GM13976 (cell line): ENCODE data around the gene MCTP2.

Source experiments
- DNase-seq: peaks from one replicate; pipeline ENCODE4 v3.0.0; 2012; ENCODE audit warnings: low spot score
- in situ Hi-C: fragments of 300-500 bp; cut with MboI; formaldehyde crosslinking; loops from one replicate; pipeline ENCODE4 v1.12.0; 2022; ENCODE audit warnings: low sequenced_read_pairs, mixed read lengths, inconsistent platforms; ENCODE audit not compliant: unreplicated experiment
- TF ChIP-seq, protein P1 (sequence below): IDR thresholded peaks from 2 replicates; pipeline ENCODE4 v1.5.1; 2012; ENCODE audit warnings: borderline replicate concordance, mild to moderate bottlenecking; ENCODE audit not compliant: insufficient read depth; ENCODE audit errors: extremely low read depth, missing control alignments, control extremely low read depth

MCTP2 gene

DNA sequence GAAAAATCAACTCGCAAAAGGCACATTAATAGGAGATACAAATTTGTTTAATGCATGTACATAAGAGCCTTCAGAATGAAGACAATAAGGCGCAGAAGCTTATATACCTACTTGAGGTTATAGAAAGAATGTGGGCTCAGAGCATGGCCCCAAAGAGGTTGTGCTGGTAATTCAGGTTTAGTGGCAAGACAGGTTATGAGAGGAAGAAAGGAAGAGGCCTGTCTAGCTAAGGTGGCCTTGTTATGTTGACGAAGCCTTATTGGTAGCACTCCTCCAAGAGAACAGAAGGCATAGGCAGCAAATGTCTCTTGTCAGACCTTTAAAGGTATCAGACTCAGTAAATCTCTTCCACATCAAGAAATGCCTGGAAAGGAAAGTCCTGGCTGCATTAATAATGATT is 290.8 kb downstream of the MCTP2 start:
- TF ChIP-seq, protein P1, sequence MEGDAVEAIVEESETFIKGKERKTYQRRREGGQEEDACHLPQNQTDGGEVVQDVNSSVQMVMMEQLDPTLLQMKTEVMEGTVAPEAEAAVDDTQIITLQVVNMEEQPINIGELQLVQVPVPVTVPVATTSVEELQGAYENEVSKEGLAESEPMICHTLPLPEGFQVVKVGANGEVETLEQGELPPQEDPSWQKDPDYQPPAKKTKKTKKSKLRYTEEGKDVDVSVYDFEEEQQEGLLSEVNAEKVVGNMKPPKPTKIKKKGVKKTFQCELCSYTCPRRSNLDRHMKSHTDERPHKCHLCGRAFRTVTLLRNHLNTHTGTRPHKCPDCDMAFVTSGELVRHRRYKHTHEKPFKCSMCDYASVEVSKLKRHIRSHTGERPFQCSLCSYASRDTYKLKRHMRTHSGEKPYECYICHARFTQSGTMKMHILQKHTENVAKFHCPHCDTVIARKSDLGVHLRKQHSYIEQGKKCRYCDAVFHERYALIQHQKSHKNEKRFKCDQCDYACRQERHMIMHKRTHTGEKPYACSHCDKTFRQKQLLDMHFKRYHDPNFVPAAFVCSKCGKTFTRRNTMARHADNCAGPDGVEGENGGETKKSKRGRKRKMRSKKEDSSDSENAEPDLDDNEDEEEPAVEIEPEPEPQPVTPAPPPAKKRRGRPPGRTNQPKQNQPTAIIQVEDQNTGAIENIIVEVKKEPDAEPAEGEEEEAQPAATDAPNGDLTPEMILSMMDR: no peak
- DNase-seq: no peak
- in situ Hi-C loops: no loop called here

DNA sequence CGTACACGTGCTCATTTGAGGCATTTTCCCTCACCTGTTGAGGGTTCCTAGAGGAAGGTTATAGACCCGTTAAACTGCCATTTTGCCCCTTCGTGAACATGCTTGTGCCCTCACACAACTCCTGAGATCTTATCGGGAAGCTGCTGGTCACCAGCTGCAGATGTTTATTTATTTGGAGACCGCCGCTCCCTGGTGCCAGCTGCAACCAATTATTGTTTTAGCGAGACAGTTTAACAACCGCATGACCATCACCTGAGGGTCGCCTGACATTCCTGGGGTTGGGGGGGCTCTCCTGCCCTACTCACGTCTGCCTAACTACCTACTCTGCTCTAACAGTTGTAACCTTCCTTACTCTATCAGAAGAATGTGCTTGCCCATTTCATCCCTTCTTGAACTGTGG is 292.5 kb downstream of the MCTP2 start:
- TF ChIP-seq, protein P1: no peak
- in situ Hi-C loops: no loop called here
- DNase-seq: no peak

DNA sequence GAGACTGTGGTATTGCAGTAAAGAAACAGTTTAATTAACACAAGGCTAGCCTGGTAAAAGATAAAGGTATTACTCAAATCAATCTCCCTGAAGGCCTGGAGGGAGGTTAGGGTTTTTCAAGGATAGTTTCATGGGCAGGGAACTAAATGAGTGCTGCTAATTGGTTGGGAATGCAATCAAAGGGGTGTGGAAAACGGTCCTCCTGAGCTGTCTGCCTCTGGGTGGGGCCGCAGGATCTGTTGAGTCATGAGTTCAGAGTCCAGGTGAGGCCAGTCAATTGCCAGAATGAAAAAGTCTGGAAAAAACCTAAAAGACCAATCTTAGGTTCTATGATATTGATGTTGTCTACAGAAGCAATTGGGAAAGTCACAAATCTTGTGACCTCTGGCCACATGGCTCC is 293.2 kb downstream of the MCTP2 start:
- TF ChIP-seq, protein P1: no peak
- in situ Hi-C loops: no loop called here
- no peak for DNase-seq

DNA sequence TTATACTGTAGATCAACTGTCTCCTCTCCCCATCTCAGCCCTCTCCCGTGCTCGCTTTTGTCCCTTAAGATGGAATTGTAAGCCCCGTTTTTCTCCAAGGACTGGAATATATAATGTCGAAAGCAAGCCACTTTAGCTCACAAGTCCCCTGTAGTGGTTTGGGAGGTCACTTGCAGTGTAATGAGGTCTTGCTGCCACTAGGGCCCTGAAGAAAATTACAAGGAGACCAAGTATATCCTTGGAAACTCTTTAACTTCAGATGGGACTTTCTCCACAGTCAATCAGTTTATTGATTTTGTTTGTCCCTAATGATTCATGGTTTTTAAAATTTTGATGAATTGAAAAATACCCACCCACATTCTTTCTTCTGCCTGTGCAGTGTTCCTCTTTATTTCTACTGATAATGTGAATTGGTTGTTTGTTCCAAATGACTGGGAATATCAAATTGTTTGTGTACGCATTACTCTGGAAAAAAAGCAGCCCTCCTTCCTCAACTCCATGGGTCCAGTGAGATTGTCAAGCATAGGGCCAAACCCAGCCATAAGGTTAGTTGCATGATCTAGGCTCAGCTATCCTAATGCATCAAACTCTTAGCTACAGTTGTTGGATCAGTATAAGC is 294.8 kb downstream of the MCTP2 start:
- in situ Hi-C loops: no loop called here
- TF ChIP-seq, protein P1: no peak
- DNase-seq: no peak

DNA sequence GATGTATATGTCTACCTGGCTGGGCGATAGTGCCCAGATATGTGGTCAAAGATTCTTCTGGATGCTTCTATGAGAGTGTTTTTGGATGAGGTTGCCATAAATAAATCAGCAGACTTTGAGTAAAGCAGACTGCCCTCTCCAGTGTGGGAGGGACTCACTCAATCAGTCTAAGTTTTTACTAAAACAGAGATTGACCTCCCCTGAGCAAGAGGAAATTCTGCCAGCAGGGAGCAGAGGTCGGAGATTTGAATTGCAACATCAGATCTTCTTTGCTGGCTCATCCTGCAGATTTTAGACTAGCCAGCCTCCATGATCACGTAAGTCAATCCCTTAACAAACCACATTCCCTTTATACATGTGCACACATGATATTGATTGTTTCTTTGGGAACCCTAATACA is 300.9 kb downstream of the MCTP2 start:
- DNase-seq: no peak
- in situ Hi-C loops: no loop called here
- TF ChIP-seq, protein P1: no peak
